Measurements from ENCODE around the gene STMND1.
"Not testable (repeated sequence)": the region's sequence is repeated elsewhere in the genome, so short reads cannot be mapped to it uniquely, and the experiment has no call there.

STMND1 gene

GRCh38 chr6:17101422-17102257 lies at the start of gene STMND1:
Gene STMND1, plus strand, starts transcription at chr6:17102050. Its CDS starts 208 bp downstream, at chr6:17102258.
- DNase-seq (ENCODE audit: low read depth): no peak

GRCh38 chr6:17054647-17055046 lies 47.2 kb upstream of the STMND1 start:
- DNase-seq (ENCODE audit: low read depth): no peak

- no peak for DNase-seq (ENCODE audit: low read depth)
These were observed 44.5 kb upstream of the STMND1 start for GRCh38 chr6:17057322-17057721.

GRCh38 chr6:17058550-17058949 lies 43.3 kb upstream of the STMND1 start:
- no peak for DNase-seq (ENCODE audit: low read depth)

DNA sequence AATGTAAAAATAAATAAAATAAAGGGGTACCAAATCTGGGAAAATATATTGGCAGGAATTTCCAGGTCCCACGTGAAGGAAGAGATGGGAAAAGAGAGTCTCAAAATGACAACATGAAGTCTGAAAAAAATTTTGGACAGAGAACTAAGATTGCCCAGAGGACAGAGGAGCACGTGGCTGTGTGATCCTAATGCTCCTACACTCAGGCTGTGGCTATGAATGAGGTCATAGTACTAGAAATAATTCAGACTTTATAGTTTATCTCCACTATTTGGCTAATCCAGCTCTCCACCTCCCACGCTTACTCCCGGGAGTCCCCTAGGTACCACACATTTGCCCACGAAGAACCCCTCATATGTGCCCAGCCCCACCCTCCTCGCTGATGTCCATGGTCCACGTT lies 42.8 kb upstream of the STMND1 start:
- DNase-seq (ENCODE audit: low read depth): no peak

GRCh38 chr6:17059850-17060249 lies 42.0 kb upstream of the STMND1 start:
- no peak for DNase-seq (ENCODE audit: low read depth)

DNA sequence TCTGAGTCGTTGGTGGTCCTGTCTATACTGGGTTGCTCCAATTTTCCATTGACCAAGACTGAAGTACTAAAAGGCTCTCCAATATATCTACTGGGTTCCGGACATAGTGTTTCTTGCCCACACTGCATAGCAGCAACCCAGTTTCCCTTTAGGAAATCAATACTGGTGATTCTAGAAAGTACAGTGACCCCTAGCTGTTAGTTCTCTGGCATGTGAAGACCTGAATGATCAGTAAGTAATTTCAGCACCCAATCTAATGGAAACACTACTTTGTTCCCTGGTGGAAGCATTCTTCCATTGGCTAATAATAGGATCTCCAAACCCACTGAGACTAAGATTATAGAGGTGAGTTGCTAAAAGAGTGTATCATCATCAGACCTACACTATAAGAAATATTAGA lies 40.8 kb upstream of the STMND1 start:
- no peak for DNase-seq (ENCODE audit: low read depth)

DNA sequence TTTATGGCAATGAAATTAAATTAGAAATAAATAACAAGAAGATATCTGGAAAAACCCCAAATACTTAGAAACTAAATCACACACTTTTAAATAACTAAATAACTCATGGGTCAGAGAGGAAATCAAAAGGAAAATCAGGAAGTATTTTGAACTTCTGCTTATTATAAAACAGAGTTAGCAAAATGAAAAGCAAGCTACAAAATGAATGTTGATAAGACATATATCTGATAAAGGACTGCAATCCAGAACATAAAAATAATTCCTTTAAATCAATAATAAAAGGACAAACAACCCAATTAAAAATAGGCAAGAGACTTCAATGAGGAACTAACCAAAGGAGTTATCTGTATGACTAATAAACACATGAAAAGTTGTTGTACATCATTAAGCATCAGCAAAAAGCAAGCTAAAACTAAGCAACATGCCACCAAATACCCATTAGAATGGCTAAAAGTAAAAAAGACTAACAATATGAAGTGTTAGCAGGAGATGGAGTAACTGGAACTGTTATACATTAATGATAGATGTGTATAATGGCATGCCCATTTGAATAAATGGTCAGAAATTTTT lies 38.9 kb upstream of the STMND1 start:
- DNase-seq (ENCODE audit: low read depth): no peak

GRCh38 chr6:17064975-17065374 lies 36.9 kb upstream of the STMND1 start:
- no peak for DNase-seq (ENCODE audit: low read depth)

DNA sequence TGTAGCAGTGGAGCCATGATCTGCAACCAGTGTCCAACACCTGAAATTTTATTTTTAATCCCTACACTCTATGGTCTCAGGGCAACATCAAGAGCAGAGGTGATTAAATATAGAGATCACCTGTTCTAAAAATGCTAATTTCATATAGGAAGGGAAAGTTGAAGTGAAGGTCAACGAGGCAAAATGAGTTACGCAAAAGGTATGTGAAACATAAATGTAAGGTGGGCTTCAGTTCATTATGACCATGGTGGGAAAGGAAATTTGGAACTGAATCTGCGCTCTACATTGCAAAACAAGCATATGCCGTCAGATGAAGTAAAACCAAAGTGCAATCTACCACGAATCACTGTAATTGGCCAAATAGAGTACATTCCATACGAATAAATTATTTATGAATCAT lies 35.2 kb upstream of the STMND1 start:
- no peak for DNase-seq (ENCODE audit: low read depth)

DNA sequence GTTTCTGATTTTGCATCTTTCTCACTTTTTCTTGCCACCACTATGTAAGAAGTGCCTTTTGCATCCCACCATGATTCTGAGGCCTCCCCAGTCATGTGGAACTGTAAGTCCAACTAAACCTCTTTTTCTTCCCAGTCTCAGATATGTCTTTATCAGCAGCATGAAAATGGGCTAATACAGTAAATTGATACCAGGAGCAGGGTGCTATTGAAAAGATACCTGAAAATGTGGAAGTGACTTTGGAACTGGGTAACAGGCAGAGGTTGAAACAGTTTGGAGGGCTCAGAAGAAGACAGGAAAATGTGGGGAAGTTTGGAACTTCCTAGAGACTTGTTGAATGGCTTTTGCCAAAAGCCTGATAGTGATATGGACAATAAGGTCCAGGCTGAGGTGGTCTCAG lies 32.9 kb upstream of the STMND1 start:
- not testable (repeated sequence) for DNase-seq (ENCODE audit: low read depth)

DNA sequence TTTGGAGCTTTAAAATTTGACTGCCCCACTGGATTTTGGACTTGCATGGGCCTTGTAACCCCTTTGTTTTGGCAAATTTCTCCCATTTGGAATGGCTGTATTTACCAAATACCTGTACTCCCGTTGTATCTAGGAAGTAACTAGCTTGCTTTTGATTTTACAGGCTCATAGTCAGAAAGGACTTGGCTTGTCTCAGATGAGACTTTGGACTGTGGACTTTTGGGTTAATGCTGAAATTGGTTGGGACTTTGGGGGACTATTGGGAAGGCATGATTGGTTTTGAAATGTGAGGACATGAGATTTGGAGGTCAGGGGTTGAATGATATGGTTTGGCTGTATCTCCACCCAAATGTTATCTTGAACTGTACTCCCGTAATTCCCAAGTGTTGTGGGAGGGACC lies 31.4 kb upstream of the STMND1 start:
- not testable (repeated sequence) for DNase-seq (ENCODE audit: low read depth)

GRCh38 chr6:17073596-17073995 lies 28.3 kb upstream of the STMND1 start:
- DNase-seq (ENCODE audit: low read depth): not testable (repeated sequence)

DNA sequence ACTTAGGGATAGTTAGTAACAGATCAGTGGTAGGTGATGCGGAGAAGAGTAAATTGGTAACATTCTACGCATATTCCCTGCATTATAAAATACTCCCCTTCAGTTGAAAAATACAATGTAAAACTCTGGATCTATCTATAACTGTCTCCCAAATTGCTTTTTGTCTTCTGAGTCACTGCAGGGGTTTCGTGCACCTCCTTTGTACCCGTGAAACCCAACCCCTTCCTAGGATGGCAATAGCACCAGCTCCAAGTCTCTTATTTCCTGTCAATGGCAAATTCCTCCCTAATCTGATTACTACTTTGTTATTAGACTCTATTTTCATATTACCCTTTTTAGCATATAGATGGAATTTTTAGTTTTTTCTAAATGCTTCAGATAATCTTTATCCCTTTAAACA lies 20.6 kb upstream of the STMND1 start:
- DNase-seq (ENCODE audit: low read depth): no peak

- no peak for DNase-seq (ENCODE audit: low read depth)
These were observed 19.9 kb upstream of the STMND1 start for GRCh38 chr6:17081860-17082508.

- DNase-seq (ENCODE audit: low read depth): no peak
These were observed 18.5 kb upstream of the STMND1 start for GRCh38 chr6:17083397-17083796.

DNA sequence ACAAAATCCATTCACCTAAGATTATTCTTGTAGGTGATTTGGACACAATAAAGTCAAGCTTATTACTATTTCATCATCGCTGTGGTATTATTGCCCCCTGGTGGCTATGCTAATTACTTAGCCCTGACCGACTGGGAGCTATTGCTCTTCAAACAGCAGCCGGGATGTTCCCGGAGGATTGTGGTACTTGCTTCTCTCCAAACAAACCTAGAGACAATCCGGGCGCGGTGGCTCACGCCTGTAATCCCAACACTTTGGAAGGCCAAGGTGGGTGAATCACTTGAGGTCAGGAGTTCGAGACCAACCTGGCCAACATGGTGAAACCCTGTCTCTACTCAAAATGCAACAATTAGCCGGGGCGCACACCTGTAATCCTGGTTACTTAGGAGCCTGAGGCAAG lies 15.4 kb upstream of the STMND1 start:
- DNase-seq (ENCODE audit: low read depth): no peak

- no peak for DNase-seq (ENCODE audit: low read depth)
These were observed 13.7 kb upstream of the STMND1 start for GRCh38 chr6:17088091-17088611.

DNA sequence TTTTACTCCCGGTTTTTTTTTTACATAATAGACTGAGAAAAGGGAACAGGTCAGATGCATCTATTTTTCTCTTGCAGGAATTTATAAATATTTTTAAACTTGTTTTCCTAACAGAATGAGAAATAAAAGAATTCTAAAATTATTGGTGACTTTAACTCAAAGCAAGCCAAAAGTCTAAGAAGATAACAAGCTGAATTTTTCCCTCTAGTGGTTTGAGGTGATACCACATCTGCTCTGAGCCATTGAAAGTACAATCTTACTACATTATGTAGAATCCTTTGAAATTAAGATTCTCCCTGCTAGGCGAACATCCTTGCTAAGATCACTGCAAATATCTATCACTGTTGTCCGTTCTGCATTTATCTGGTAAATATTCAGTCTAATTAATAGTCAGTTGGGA lies 10.7 kb upstream of the STMND1 start:
- no peak for DNase-seq (ENCODE audit: low read depth)

DNA sequence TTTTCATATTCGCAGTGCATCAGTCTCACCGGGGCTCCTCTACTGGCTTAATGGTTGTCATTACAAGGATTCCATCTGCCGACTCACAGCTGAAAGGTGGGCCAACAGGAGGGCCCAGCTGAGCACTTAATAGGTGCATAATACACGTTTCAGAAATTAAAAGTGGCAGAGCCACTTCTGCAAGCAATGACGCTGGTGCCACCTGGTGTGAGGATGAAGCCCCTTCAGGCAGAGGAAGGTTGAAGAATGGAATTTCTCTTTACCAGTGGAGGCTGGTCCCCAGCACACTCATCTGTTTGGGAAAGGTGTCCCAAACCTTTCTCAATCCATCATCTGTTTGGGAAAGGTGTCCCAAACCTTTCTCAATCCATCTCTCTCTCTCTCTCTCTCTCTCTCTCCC lies 8.2 kb upstream of the STMND1 start:
- no peak for DNase-seq (ENCODE audit: low read depth)

DNA sequence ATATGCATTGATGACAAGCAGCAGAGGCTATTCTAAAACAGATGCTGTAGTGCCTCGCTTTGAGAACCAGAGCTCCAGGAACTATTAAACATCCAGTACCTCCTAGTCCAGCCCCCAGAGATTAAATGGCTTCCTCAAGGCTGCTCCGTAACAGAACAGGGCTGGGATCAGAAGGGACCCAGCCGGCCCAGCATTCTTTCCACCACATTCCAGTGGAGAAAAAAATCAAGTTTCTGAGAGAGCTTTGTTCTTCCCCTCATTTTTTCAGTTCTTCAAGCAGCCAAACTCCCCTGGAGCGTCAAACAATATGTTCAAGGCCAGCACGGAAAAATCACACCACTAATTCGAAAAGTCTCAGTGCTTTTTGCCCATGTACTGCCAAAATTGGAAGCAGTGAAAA lies 5.8 kb upstream of the STMND1 start:
- DNase-seq (ENCODE audit: low read depth): no peak

- no peak for DNase-seq (ENCODE audit: low read depth)
These were observed 5.2 kb upstream of the STMND1 start for GRCh38 chr6:17096652-17097051.

GRCh38 chr6:17097982-17098381 lies 3.9 kb upstream of the STMND1 start:
- no peak for DNase-seq (ENCODE audit: low read depth)
